Measurements from ENCODE around the gene NETO2.

- no peak for TF ChIP-seq E4F1 (IDR thresholded peaks at IDR 0.05; ENCODE audit: borderline replicate concordance, partially characterized antibody)
- TF ChIP-seq EP300 (IDR thresholded peaks at IDR 0.05; ENCODE audit: borderline replicate concordance in 1 of 2, control insufficient read depth in 1 of 2, low read depth in 2 of 2, low read length in 2 of 2) = no peak
- no peak for TF ChIP-seq GABPA (IDR thresholded peaks at IDR 0.05; ENCODE audit: low read depth)
- TF ChIP-seq CEBPB (IDR thresholded peaks at IDR 0.05; ENCODE audit: borderline replicate concordance in 1 of 2, low read depth in 2 of 2, low read length in 2 of 2) = no peak
- TF ChIP-seq EZH2 (IDR thresholded peaks at IDR 0.05; ENCODE audit: borderline replicate concordance, control insufficient read depth, low read depth, low read length) = no peak
- TF ChIP-seq ZBTB40 (IDR thresholded peaks at IDR 0.05; ENCODE audit: borderline replicate concordance) = no peak
- no peak for TF ChIP-seq ZNF207 (IDR thresholded peaks at IDR 0.05; ENCODE audit: borderline replicate concordance)
- TF ChIP-seq CTCF (IDR thresholded peaks at IDR 0.05 in 2 of 3, conservative IDR thresholded peaks at IDR 0.05 in 1 of 3; ENCODE audit: control insufficient read depth in 2 of 3, extremely low read depth in 1 of 3, insufficient read depth in 1 of 3, low read depth in 3 of 3, low read length in 3 of 3) = no peak
- TF ChIP-seq RAD21 (IDR thresholded peaks at IDR 0.05; ENCODE audit: insufficient read depth, low read depth, low read length) = no peak
- TF ChIP-seq SIX5 (IDR thresholded peaks at IDR 0.05; ENCODE audit: low read depth, low read length, severe bottlenecking) = no peak
- TF ChIP-seq BCLAF1 (IDR thresholded peaks at IDR 0.05) = no peak
- TF ChIP-seq CREM (IDR thresholded peaks at IDR 0.05; ENCODE audit: low read depth) = no peak
- TF ChIP-seq MTA2 (IDR thresholded peaks at IDR 0.05; ENCODE audit: low read depth) = no peak
These were observed 89.8 kb downstream of the NETO2 start for GRCh38 chr16:47053895-47054294.

All from GM12878 (cell line).